ENCODE measurements around the gene NFIA.

Gene NFIA

GRCh38 chr1:61215676-61216289 is 133.4 kb downstream of the NFIA start:
- no peaks in the 10 kb centered on the region for H3K4me1 ChIP-seq (ENCODE audit: control insufficient read depth, insufficient read depth, low read length)
- CTCF ChIA-PET = no interaction called here
- no peak overlapping the region for H3K27ac ChIP-seq (ENCODE audit: extremely low read depth, low read depth, low read length)
- POLR2A ChIA-PET = no interaction called here
- no peak for TF ChIP-seq ZNF223 (tag by site-specific recombination; IDR thresholded peaks at IDR 0.05)
- TF ChIP-seq ZNF26 (tag by site-specific recombination; IDR thresholded peaks at IDR 0.05) = no peak
- no peak for TF ChIP-seq KLF10 (tag by site-specific recombination; IDR thresholded peaks at IDR 0.05)
- no peak for TF ChIP-seq ZNF366 (tag by site-specific recombination; conservative IDR thresholded peaks at IDR 0.05)
- TF ChIP-seq ZSCAN30 (tag by site-specific recombination; IDR thresholded peaks at IDR 0.05) = no peak
- TF ChIP-seq ZNF596 (tag by site-specific recombination; IDR thresholded peaks at IDR 0.05) = no peak
- no peak for TF ChIP-seq ATF2 (tag by site-specific recombination; IDR thresholded peaks at IDR 0.05; ENCODE audit: low read depth)
- TF ChIP-seq ZNF248 (tag by site-specific recombination; IDR thresholded peaks at IDR 0.05) = no peak
- TF ChIP-seq ZNF138 (tag by site-specific recombination; IDR thresholded peaks at IDR 0.05; ENCODE audit: borderline replicate concordance) = no peak
- no peak for TF ChIP-seq ZNF433 (tag by site-specific recombination; IDR thresholded peaks at IDR 0.05; ENCODE audit: low read depth)
- TF ChIP-seq ZNF121 (tag by site-specific recombination; IDR thresholded peaks at IDR 0.05) = no peak
- TF ChIP-seq ZNF37A (tag by site-specific recombination; IDR thresholded peaks at IDR 0.05) = no peak
- no peak for TF ChIP-seq ELK4 (IDR thresholded peaks at IDR 0.05; ENCODE audit: borderline replicate concordance, low read depth, low read length)
- no peak for TF ChIP-seq ZFP3 (tag by site-specific recombination; IDR thresholded peaks at IDR 0.05; ENCODE audit: low read depth)
- no peak for TF ChIP-seq ZNF704 (tag by site-specific recombination; IDR thresholded peaks at IDR 0.05)
- TF ChIP-seq ZBTB17 (tag by site-specific recombination; IDR thresholded peaks at IDR 0.05) = no peak
- no peak for TF ChIP-seq INSM2 (tag by site-specific recombination; IDR thresholded peaks at IDR 0.05)
- no peak for TF ChIP-seq SCRT2 (tag by site-specific recombination; IDR thresholded peaks at IDR 0.05)
- no peak for TF ChIP-seq ZNF292 (tag by site-specific recombination; IDR thresholded peaks at IDR 0.05; ENCODE audit: borderline replicate concordance, low read depth)
- H3K9me3 ChIP-seq (ENCODE audit: control insufficient read depth, insufficient read depth, low read depth, low read length) = no peaks in the 10 kb centered on the region
- no peak overlapping the region for H3K4me3 ChIP-seq (ENCODE audit: low read depth, low read length)
- H3K36me3 ChIP-seq (ENCODE audit: control insufficient read depth in 2 of 2, insufficient read depth in 1 of 2, low read length in 2 of 2) = no peaks in the 10 kb centered on the region

- ChIA-PET CTCF (no interaction called here), POLR2A (no interaction called here)
- peak; percentile 46; the same call in 1 of the 2 replicates for TF ChIP-seq PRDM6 (tag by site-specific recombination; IDR thresholded peaks at IDR 0.05)
- TF ChIP-seq SP7 (tag by site-specific recombination; IDR thresholded peaks at IDR 0.05) = peak; percentile 22; the same call in 1 of the 2 replicates
- TF ChIP-seq ZBTB21 (tag by site-specific recombination; IDR thresholded peaks at IDR 0.05) = no peak
- TF ChIP-seq ZBTB17 (tag by site-specific recombination; IDR thresholded peaks at IDR 0.05) = peak; percentile 30; the same call in 1 of the 2 replicates
- no peak for TF ChIP-seq ZNF626 (tag by site-specific recombination; IDR thresholded peaks at IDR 0.05)
- H3K27ac ChIP-seq (ENCODE audit: extremely low read depth, low read depth, low read length) = no peak overlapping the region
- H3K36me3 ChIP-seq (ENCODE audit: control insufficient read depth in 2 of 2, insufficient read depth in 1 of 2, low read length in 2 of 2) = no peaks in the 10 kb centered on the region
- H3K4me1 ChIP-seq (ENCODE audit: control insufficient read depth, insufficient read depth, low read length) = peaks cover 18% of the 10 kb centered on the region
- no peak overlapping the region for H3K4me3 ChIP-seq (ENCODE audit: low read depth, low read length)
- H3K9me3 ChIP-seq (ENCODE audit: control insufficient read depth, insufficient read depth, low read depth, low read length) = no peaks in the 10 kb centered on the region
These were observed 138.2 kb downstream of the NFIA start for GRCh38 chr1:61220536-61220935.

Data from HEK293 (cell line).